GM20431 (cell line): ENCODE measurements around the gene MAP2K5.
"Not testable (repeated sequence)": the region's sequence is repeated elsewhere in the genome, so short reads cannot be mapped to it uniquely, and the experiment has no call there.

ENCODE experiments used
- in situ Hi-C: fragments of 300-500 bp; cut with MseI, MboI; formaldehyde crosslinking; loops from one replicate; pipeline ENCODE4 v1.15.0; 2020; ENCODE audit warnings: low sequenced_read_pairs; ENCODE audit not compliant: unreplicated experiment

The MAP2K5 gene

DNA sequence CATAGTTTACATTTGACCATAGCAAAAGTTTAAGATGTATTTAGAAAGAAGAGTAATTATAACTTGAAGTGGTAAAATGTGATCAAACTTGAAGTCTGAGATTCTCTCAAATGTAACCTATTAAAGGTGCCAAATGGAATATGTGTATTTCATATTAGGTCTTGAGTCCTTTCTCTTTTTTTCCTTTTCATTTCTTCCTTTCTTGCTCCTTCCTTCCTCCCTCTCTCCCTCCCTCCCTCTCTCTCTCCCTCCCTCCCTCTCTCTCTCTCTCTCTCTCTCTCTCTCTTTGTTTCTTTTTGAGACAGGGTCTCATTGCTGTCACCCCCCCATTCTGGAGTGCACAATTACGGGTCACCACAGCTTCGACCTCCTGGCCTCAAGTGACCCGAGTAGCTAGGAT is 47.7 kb downstream of the MAP2K5 start:
- in situ Hi-C loops, result no loop called here

- in situ Hi-C loops, result no loop called here
Observed at GRCh38 chr15:67592245-67592644, 49.7 kb downstream of the MAP2K5 start.

GRCh38 chr15:67593562-67593961 is 51.1 kb downstream of the MAP2K5 start:
- in situ Hi-C loops, result no loop called here

- in situ Hi-C loops, result no loop called here
Observed at GRCh38 chr15:67594770-67595169, 52.3 kb downstream of the MAP2K5 start.

- in situ Hi-C loops, result no loop called here
Observed at GRCh38 chr15:67595572-67595971, 53.1 kb downstream of the MAP2K5 start.

DNA sequence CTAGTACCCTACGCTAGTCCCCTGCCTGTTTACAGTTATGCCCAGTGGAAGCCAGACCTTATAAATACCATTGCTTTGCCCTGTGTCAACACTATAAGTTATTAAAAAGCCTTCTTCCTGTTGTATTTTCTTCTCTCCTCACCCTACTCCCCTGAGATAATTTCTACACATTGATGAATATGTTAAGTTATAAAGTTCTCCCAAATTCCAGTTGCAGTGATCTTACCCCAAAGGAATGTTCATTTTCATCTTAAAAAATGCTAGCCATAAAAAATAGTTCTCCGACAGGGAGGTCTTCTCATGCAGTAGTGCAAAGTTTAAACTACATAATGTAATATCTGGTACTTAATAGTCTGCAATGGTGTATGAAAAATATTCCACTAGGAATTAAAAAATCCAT is 58.6 kb downstream of the MAP2K5 start:
- in situ Hi-C loops, result no loop called here

DNA sequence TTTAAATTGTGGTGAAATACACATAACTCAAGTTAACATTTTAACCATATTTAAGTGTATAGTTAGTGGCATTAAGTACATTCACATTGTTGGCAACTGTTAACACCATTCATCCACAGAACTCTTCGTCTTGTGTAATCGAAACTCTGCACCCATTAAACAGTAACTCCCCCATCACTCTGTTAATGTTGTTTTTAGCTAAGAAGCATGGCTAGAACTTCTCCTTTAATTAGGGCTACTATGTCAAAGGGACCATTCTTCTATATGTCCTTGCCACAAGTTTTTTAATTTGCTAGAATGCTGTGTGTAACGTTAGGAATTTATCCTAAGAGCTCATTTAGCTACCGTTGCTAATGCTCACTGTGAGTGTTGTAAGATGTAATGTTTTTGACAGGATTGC is 60.6 kb downstream of the MAP2K5 start:
- in situ Hi-C loops, result no loop called here

- in situ Hi-C loops, result no loop called here
Observed at GRCh38 chr15:67605871-67606270, 63.4 kb downstream of the MAP2K5 start.

- in situ Hi-C loops, result no loop called here
Observed at GRCh38 chr15:67606742-67607141, 64.2 kb downstream of the MAP2K5 start.

DNA sequence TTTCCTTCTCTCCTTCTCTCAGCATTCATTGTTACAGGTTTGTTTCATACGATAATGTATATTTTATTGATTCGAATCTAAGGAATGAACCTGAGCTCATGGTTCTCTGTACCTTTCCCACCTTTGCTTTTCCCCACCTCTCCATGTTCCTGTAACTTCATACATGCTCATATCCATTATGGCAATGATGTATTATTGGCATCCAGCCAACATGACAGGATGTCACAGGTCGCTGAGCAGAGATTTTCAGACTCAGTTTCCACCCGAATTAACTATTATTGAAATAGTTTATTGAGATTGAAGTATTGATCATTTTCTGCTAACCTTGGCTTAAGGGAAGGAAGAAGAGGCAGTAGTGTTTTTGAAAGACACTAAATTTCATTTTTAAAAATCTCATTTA is 64.8 kb downstream of the MAP2K5 start:
- in situ Hi-C loops, result no loop called here

DNA sequence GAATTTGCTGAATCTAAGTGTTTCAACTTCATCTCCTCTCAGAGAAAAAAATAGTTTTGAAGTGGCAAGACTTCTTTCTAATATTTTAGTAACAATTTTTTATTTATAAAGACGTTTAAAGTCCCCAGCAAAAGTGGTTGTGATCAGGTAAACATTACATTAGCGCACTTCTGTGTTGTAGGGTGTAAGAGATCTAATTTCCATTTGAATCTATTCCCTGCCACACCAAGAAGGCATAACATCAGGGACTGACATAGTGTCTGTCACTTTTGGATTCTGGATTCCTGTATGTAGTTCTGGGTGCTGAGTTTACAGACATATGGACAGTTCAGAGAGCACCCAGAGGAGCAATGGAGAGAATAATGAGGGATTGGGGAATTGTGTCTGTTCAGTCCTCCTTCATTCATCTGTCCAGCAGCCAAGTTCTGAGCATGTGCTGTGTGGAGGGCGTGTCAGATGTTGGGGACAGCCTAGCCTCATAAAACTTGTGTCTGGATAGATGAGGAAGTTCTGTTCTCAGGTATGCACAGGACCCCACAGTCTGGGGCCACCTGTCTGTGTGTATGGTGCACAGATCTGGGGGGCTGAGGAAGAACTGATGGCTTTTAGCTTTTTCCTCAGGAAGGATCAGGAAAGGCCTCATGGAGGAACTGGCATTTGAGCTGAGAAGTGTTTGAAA is 65.6 kb downstream of the MAP2K5 start:
- in situ Hi-C loops, result no loop called here

DNA sequence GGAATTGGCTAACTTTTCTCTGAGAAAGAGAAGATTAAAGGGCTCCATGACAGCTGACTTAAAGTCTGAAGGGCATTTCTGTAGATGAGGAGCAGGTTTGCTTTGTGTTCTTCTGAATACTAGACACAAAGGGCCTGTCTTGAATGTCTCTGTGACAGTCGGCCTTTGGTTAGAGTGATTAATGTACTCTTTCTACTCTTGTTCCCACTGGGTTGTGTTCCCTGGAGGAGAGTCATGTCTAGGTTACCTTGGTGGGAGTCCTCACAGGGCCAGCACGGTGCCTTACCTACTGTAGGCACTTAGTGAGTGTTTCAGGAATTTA is 66.1 kb downstream of the MAP2K5 start:
- in situ Hi-C loops, result no loop called here

GRCh38 chr15:67611370-67612369 is 69.2 kb downstream of the MAP2K5 start:
- in situ Hi-C loops, result no loop called here

- in situ Hi-C loops, result no loop called here
Observed at GRCh38 chr15:67613211-67613610, 70.7 kb downstream of the MAP2K5 start.

DNA sequence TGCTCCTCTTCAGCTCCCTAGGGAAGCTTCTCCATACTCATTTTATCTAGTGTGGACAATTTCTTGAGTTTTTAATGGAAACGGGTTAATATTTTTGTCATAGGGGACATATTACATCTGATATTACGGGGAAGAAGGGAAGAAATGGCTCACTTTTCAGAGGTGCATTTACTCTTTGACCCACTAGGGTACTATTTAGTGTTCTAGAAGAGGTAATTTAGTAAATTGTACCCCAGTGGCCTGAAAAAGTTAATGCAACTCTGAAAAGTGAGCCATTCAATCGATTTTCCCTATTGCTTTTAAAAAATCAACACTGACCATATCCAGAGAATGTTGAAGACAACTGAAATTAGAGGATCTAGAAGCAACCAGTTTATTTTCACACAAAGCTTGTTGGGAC is 71.2 kb downstream of the MAP2K5 start:
- in situ Hi-C loops, result no loop called here

DNA sequence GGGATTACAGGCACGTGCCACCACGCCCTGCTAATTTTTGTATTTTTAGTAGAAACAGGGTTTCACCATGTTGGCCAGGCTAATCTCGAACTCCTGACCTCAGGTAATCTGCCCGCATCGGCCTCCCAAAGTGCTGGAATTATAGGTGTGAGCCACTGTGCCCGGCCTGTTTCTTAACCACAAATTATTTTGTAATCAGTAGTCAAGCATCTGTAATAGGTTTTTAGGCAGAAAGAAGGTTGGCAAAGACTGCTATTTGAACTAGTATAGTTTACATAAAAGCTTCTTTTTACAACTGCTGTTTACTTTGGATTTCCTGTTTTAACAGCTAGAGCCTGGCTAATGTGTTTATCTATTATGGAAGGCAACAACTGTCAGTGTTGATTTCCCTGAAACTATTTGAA is 72.6 kb downstream of the MAP2K5 start:
- in situ Hi-C loops, result not testable (repeated sequence)

DNA sequence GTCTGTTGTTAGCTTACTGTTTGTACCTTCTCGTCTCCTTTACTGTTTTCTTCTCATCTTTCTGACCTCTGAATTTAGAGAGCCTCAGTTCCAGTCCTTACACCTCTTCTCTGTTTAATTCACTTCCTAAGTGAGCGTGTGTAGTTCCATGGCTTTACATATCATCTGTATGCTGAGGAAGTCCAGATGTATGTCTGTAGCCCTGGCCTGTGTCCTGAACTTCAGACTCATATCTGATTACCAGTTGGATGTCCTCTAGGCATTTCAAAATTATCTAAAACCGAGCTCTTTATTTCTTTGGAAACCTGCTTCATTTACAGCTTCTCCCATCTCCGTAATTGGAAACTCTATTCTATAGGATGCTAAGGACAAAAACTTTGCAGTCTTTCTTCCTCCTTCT is 75.8 kb downstream of the MAP2K5 start:
- in situ Hi-C loops, result no loop called here

- in situ Hi-C loops, result no loop called here
Observed at GRCh38 chr15:67622110-67622509, 79.6 kb downstream of the MAP2K5 start.

DNA sequence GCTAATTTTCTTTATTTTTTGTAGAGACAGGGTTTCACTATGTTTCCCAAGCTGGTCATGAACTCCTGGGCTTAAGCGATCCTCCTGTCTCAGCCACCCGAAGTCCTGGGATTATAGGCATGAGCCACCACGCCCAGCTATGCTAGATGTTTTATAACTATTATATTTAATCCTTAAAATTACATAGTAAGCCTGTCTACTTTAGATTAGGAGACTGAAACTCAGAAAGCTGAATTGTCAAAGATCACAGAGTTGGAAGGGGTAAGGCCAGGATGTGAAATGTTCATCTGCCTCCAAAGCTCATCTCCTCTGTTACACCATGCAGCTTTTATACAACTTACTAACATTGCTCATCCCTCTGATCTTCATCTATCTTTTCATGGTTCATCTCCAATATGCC is 89.8 kb downstream of the MAP2K5 start:
- in situ Hi-C loops, result no loop called here

DNA sequence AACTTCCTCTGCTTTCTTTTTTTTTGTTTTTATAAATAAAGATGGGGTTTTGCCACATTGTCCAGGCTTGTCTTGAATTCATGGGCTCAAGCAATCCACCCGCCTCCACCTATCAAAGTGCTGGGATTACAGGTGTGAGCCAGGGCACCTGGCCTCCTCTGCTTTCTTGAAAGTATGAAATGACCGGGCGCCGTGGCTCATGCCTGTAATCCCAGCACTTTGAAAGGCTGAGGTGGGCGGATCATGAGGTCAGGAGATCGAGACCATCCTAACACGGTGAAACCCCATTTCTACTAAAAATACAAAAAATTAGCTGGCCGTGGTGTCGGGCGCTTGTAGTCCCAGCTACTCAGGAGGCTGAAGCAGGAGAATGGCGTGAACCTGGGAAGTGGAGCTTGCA is 93.4 kb downstream of the MAP2K5 start:
- in situ Hi-C loops, result not testable (repeated sequence)

DNA sequence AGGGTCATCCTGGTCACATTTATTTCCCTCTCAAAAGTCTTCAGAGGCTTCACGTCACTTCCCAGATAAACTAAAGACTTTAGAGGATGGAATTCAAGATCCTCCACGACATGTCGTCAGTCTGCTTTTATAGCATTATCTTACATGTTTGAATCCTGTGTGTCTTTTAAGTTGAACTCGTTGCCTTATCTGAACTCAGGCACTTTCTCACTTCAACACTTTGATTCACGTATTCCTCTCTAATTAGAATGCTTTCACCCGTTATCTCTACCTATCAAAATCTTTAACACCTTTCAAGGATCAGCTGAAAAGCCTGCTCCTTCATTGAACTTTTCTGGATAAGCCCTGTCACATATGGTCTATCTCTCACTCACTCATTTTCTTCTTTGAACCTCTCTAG is 97.1 kb downstream of the MAP2K5 start:
- in situ Hi-C loops, result no loop called here

- in situ Hi-C loops, result no loop called here
Observed at GRCh38 chr15:67641453-67641852, 99.0 kb downstream of the MAP2K5 start.
